ENCODE measurements around the gene IL15RA.

- no peak for TF ChIP-seq POLR2AphosphoS5 (IDR thresholded peaks at IDR 0.05; ENCODE audit: low read depth, low read length)
- no peak for TF ChIP-seq CTCF (IDR thresholded peaks at IDR 0.05)
These were observed 29.2 kb upstream of the IL15RA start for GRCh38 chr10:6006546-6006945.
